GM19452 (cell line): ENCODE measurements around the gene KDM8.

Experiments used
- ATAC-seq: cut with Tn5 transposase; IDR thresholded peaks from one replicate; pipeline ENCODE4 v1.9.1; 2021; ENCODE audit not compliant: unreplicated experiment

The KDM8 gene

GRCh38 chr16:27228621-27229501, 25.5 kb downstream of the KDM8 start:
- no peak for ATAC-seq

- no peak for ATAC-seq
These were observed 26.7 kb downstream of the KDM8 start for GRCh38 chr16:27229891-27230470.

GRCh38 chr16:27230562-27231001, 27.3 kb downstream of the KDM8 start:
- ATAC-seq = no peak

- peak; percentile 8 for ATAC-seq
These were observed 28.4 kb downstream of the KDM8 start for GRCh38 chr16:27231692-27232060.

GRCh38 chr16:27232061-27232900, 29.0 kb downstream of the KDM8 start:
- peak; percentile 60 for ATAC-seq

GRCh38 chr16:27232901-27233625, 29.7 kb downstream of the KDM8 start:
- no peak for ATAC-seq

- ATAC-seq = no peak
These were observed 30.4 kb downstream of the KDM8 start for GRCh38 chr16:27233731-27234130.

GRCh38 chr16:27234171-27234570, 30.8 kb downstream of the KDM8 start:
- no peak for ATAC-seq

- ATAC-seq = no peak
These were observed 31.3 kb downstream of the KDM8 start for GRCh38 chr16:27234603-27235002.

- ATAC-seq = no peak
These were observed 32.0 kb downstream of the KDM8 start for GRCh38 chr16:27235055-27235937.

GRCh38 chr16:27235938-27236245, 32.6 kb downstream of the KDM8 start:
- no peak for ATAC-seq

- ATAC-seq = no peak
These were observed 33.4 kb downstream of the KDM8 start for GRCh38 chr16:27236635-27237218.

- peak; percentile 79 for ATAC-seq
These were observed 34.1 kb downstream of the KDM8 start for GRCh38 chr16:27237219-27238015.

GRCh38 chr16:27238016-27238587, 34.8 kb downstream of the KDM8 start:
- peak; percentile 11 for ATAC-seq

- no peak for ATAC-seq
These were observed 35.3 kb downstream of the KDM8 start for GRCh38 chr16:27238591-27238990.

GRCh38 chr16:27239026-27239425, 35.7 kb downstream of the KDM8 start:
- no peak for ATAC-seq

- ATAC-seq = no peak
These were observed 36.8 kb downstream of the KDM8 start for GRCh38 chr16:27239906-27240655.
